WERI-Rb-1 (cell line): ENCODE measurements around the gene BICRAL.

Source experiments
- DNase-seq: peaks from one replicate; pipeline ENCODE4 v3.0.0-alpha.2; 2020
- H3K27ac ChIP-seq: fragments of 250-450 bp; sonication (Bioruptor Pico); 2 replicates; pipeline ENCODE4 v1.5.1; 2020; ENCODE audit warnings: mild to moderate bottlenecking, moderate library complexity
- H3K27me3 ChIP-seq: fragments of 250-450 bp; sonication (Bioruptor Pico); 2 replicates; pipeline ENCODE4 v1.5.1; 2021; ENCODE audit warnings: mild to moderate bottlenecking, low read depth, moderate library complexity; ENCODE audit not compliant: insufficient read depth, severe bottlenecking
- H3K36me3 ChIP-seq: fragments of 250-450 bp; sonication (Bioruptor Pico); 2 replicates; pipeline ENCODE4 v1.5.1; 2020; ENCODE audit warnings: mild to moderate bottlenecking, moderate library complexity
- H3K4me3 ChIP-seq: 2 replicates; pipeline ENCODE4 v1.5.1; 2011; ENCODE audit warnings: low read depth, mild to moderate bottlenecking, control low read depth, low read length
- H3K9me3 ChIP-seq: fragments of 250-450 bp; sonication (Bioruptor Pico); 2 replicates; pipeline ENCODE4 v1.5.1; 2021; ENCODE audit warnings: mild to moderate bottlenecking, moderate library complexity; ENCODE audit not compliant: severe bottlenecking
- TF ChIP-seq, protein P1 (sequence below): IDR thresholded peaks from 2 replicates; pipeline ENCODE4 v1.5.1; 2011; ENCODE audit warnings: low read depth, mild to moderate bottlenecking, control low read depth, inconsistent platforms, low read length

Gene BICRAL

DNA sequence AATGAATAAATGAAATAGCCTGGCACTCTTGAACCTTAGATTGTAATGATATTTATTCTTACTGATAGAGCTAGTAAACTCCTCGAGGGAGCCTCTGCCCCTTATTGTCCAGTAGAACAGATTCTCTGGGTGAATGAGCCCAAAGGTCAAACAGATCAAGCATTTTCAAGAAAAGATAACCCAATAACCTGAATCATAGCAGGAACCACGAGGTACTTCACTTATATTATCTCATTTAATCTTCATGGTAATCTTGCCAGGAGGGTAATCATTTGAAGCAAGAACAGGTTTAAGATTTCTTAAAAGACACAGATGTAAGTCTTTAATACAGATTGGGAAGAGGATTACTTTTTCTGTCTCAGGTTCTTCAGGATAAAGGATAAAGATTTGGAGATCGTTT lies 18.9 kb upstream of the BICRAL start:
- H3K27me3 ChIP-seq, result no peaks in the 10 kb centered on the region
- DNase-seq, result no peak
- H3K27ac ChIP-seq, result no peak overlapping the region
- no peaks in the 10 kb centered on the region for H3K9me3 ChIP-seq
- TF ChIP-seq, protein P1, sequence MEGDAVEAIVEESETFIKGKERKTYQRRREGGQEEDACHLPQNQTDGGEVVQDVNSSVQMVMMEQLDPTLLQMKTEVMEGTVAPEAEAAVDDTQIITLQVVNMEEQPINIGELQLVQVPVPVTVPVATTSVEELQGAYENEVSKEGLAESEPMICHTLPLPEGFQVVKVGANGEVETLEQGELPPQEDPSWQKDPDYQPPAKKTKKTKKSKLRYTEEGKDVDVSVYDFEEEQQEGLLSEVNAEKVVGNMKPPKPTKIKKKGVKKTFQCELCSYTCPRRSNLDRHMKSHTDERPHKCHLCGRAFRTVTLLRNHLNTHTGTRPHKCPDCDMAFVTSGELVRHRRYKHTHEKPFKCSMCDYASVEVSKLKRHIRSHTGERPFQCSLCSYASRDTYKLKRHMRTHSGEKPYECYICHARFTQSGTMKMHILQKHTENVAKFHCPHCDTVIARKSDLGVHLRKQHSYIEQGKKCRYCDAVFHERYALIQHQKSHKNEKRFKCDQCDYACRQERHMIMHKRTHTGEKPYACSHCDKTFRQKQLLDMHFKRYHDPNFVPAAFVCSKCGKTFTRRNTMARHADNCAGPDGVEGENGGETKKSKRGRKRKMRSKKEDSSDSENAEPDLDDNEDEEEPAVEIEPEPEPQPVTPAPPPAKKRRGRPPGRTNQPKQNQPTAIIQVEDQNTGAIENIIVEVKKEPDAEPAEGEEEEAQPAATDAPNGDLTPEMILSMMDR, result no peak
- no peak overlapping the region for H3K4me3 ChIP-seq
- no peaks in the 10 kb centered on the region for H3K36me3 ChIP-seq

DNA sequence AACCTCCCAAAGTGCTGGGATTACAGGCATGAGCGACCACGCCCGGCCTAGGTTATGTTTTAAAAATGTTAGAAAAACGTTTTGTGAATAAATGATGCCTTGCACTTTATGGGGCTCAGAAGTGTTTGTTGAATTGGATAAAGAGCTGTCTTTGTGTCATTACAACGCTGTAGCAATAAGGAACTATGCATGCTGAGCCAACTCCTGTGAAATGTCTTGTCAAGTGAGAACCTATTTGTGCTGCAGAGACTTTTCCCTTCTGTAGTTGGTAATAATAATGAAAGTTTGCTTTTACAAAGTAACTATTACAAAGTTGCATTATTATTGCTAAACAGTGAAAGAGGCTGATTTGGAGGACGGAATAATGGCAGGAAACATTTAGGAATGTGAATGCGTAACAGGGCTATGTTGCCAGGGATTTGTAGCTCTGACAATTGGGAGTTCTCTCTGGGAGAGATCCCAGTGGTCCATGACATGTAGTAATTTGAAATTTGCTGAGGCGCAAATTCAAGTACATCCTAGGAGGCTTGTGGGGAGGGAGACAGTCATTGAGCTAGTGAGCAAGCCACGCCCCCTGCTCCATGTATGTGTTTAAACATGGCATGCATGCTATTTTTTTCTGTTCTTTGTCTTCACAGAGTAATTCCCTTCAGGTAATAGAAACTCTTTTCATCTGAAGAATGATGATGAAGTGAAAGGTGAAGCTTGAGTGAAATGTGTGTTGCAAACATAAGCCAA lies 16.8 kb upstream of the BICRAL start:
- Histone ChIP-seq H3K27ac (no peak overlapping the region), H3K9me3 (no peaks in the 10 kb centered on the region), H3K27me3 (no peaks in the 10 kb centered on the region), H3K4me3 (no peak overlapping the region), H3K36me3 (no peaks in the 10 kb centered on the region)
- DNase-seq, result no peak
- TF ChIP-seq, protein P1, result no peak

DNA sequence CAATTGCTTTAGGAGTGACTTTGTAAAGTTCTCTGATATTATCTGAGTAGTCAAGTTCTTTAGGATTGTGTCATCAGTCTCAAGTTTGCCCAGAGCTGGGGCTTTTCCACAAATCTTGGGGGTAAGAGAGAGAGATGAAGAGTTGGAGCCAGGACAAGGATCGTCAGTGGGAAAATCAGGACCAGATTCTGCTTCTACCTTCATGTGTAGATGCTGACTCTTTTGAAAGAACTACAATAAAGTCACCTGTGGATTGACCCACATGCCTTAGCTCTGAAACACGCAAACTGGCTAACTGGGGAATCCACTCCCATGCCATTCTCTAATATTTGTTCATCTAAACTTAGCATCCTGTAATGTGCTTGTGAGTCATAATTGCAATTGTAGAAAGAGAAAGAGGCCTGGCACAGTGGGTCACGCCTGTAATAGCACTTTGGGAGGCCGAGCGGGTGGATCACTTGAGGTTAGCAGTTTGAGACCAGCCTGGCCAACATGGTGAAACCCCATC lies 15.6 kb upstream of the BICRAL start:
- Histone ChIP-seq H3K27me3 (no peaks in the 10 kb centered on the region), H3K4me3 (no peak overlapping the region), H3K27ac (no peak overlapping the region), H3K36me3 (no peaks in the 10 kb centered on the region), H3K9me3 (no peaks in the 10 kb centered on the region)
- no peak for DNase-seq
- TF ChIP-seq, protein P1, result no peak

DNA sequence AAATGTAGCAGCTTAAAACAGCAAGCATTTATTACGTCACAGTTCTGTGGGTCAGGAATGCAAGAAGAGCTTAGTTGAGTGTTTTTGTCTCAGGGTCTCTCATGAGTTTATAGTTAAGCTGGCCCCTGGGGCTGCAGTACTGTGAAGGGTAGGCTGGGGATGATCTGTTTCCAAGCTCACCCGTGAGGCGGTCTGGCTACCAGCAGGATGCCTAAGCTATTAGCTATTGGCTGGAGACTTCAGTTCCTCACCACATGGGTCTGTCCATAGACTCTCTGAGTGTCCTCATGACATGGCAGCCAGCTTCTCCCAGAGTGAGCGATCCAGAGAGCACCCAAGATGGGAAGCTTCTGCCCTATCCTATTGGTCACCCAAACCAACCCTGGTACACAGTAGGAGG lies 12.8 kb upstream of the BICRAL start:
- TF ChIP-seq, protein P1, result no peak
- Histone ChIP-seq H3K9me3 (no peaks in the 10 kb centered on the region), H3K36me3 (no peaks in the 10 kb centered on the region), H3K27ac (no peak overlapping the region), H3K4me3 (no peak overlapping the region), H3K27me3 (no peaks in the 10 kb centered on the region)
- DNase-seq, result peak; percentile 47

DNA sequence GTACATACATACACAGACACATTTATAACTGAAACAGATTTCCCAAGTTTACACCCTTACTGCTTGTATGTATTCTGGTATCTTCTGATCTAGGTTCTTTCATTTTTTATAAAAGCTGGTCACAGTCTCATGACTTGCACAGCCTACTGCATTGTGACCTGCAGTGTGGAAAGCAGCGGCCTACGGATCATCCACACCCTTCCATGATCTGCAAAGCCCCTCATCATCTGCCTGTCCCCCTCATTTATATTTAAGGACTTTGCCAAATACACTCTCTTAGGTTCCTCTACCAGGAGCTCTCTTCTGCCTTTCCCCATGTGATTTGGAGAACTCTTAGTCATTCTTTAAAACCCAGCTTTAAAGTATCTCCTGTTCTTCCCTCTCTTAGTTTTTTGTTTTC lies 12.0 kb upstream of the BICRAL start:
- Histone ChIP-seq H3K36me3 (no peaks in the 10 kb centered on the region), H3K9me3 (no peaks in the 10 kb centered on the region), H3K27me3 (no peaks in the 10 kb centered on the region), H3K27ac (no peak overlapping the region), H3K4me3 (no peak overlapping the region)
- TF ChIP-seq, protein P1, result no peak
- no peak for DNase-seq

DNA sequence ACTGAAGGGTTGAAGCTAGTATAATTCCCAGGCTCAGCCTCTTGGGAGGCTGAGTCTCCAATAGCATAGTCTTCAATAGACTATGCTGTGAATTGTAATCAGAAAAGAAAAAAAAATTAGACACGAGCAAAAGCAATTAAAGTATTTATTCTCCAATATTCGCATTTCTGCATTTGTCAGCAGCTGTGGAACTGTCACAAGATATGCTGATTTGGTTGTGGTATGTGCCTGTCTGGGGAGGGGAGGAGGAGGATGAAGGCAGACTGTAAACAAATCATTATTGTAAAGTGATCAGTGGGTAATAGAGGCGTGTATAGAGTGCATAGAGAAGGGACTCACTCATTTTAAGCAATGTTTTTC lies 10.1 kb upstream of the BICRAL start:
- H3K36me3 ChIP-seq, result no peaks in the 10 kb centered on the region
- H3K9me3 ChIP-seq, result no peaks in the 10 kb centered on the region
- peak overlapping the region; percentile 55 for H3K4me3 ChIP-seq
- no peaks in the 10 kb centered on the region for H3K27me3 ChIP-seq
- DNase-seq, result no peak
- TF ChIP-seq, protein P1, result no peak
- no peak overlapping the region for H3K27ac ChIP-seq
